Mesendoderm (in vitro differentiated cells): Measurements from ENCODE around the gene MISP.

ENCODE experiments used
- DNase-seq: peaks from one replicate; pipeline ENCODE4 v3.0.0; 2013
- H2AK5ac ChIP-seq: 2 replicates; pipeline ENCODE4 v1.6.1; 2013; ENCODE audit warnings: low read length, inconsistent platforms
- H2BK120ac ChIP-seq: 2 replicates; pipeline ENCODE4 v1.6.1; 2013; ENCODE audit warnings: low read depth, mild to moderate bottlenecking, low read length, moderate library complexity, mixed read lengths
- H2BK15ac ChIP-seq: replicated peaks from 2 replicates; pipeline ENCODE4 v1.6.1; 2013; ENCODE audit warnings: low read depth, mild to moderate bottlenecking, moderate library complexity
- H2BK5ac ChIP-seq: 2 replicates; pipeline ENCODE4 v1.6.1; 2013; ENCODE audit warnings: low read length, inconsistent platforms
- H3K18ac ChIP-seq: 2 replicates; pipeline ENCODE4 v1.6.1; 2013; ENCODE audit warnings: mild to moderate bottlenecking, low read length, mixed read lengths
- H3K23ac ChIP-seq: one replicate; pipeline ENCODE4 v1.6.1; 2013; ENCODE audit warnings: low read length
- H3K27ac ChIP-seq: 2 replicates; pipeline ENCODE4 v1.5.1; 2013; ENCODE audit warnings: low read depth, mild to moderate bottlenecking, inconsistent platforms, low read length, moderate library complexity
- H3K27me3 ChIP-seq: 2 replicates; pipeline ENCODE4 v1.6.1; 2013; ENCODE audit warnings: low read length, control low read depth, mild to moderate bottlenecking, inconsistent platforms; ENCODE audit not compliant: insufficient read depth, poor library complexity
- H3K36me3 ChIP-seq: 2 replicates; pipeline ENCODE4 v1.6.1; 2013; ENCODE audit warnings: low read length, inconsistent platforms; ENCODE audit not compliant: control insufficient read depth, insufficient read depth
- H3K4ac ChIP-seq: one replicate; pipeline ENCODE4 v1.6.1; 2013; ENCODE audit warnings: low read depth, mild to moderate bottlenecking, low read length, moderate library complexity
- H3K4me1 ChIP-seq: 2 replicates; pipeline ENCODE4 v1.6.1; 2013; ENCODE audit warnings: low read depth, low read length, inconsistent platforms; ENCODE audit not compliant: control insufficient read depth
- H3K4me2 ChIP-seq: 2 replicates; pipeline ENCODE4 v1.6.1; 2013; ENCODE audit warnings: low read length
- H3K4me3 ChIP-seq: 2 replicates; pipeline ENCODE4 v1.5.1; 2013; ENCODE audit warnings: mild to moderate bottlenecking, low read length
- H3K56ac ChIP-seq: one replicate; pipeline ENCODE4 v1.6.1; 2013; ENCODE audit warnings: low read length
- H3K79me1 ChIP-seq: 2 replicates; pipeline ENCODE4 v1.6.1; 2013; ENCODE audit warnings: low read length, inconsistent platforms
- H3K79me2 ChIP-seq: 2 replicates; pipeline ENCODE4 v1.6.1; 2013; ENCODE audit warnings: mild to moderate bottlenecking, low read length; ENCODE audit not compliant: control insufficient read depth, insufficient read depth
- H3K9ac ChIP-seq: 2 replicates; pipeline ENCODE4 v1.6.1; 2013; ENCODE audit warnings: low read length, inconsistent platforms
- H4K5ac ChIP-seq: one replicate; pipeline ENCODE4 v1.6.1; 2013; ENCODE audit warnings: low read length
- H4K8ac ChIP-seq: one replicate; pipeline ENCODE4 v1.6.1; 2013; ENCODE audit warnings: low read depth, mild to moderate bottlenecking, control low read depth, low read length, moderate library complexity
- WGBS: extraction: QIAGEN DNeasy Blood & Tissue Kit; methylation state at CpG from one replicate; pipeline ENCODE4 v1.1.7; 2013; ENCODE audit warnings: low lambda C conversion rate, missing lambda C conversion rate; ENCODE audit not compliant: insufficient coverage; ENCODE audit errors: extremely low coverage; 5-methylcytosine and 5-hydroxymethylcytosine counted together

MISP gene

GRCh38 chr19:782185-782877 is 31.4 kb downstream of the MISP start:
- H3K79me1 ChIP-seq: peaks cover 2% of the 10 kb centered on the region

DNA sequence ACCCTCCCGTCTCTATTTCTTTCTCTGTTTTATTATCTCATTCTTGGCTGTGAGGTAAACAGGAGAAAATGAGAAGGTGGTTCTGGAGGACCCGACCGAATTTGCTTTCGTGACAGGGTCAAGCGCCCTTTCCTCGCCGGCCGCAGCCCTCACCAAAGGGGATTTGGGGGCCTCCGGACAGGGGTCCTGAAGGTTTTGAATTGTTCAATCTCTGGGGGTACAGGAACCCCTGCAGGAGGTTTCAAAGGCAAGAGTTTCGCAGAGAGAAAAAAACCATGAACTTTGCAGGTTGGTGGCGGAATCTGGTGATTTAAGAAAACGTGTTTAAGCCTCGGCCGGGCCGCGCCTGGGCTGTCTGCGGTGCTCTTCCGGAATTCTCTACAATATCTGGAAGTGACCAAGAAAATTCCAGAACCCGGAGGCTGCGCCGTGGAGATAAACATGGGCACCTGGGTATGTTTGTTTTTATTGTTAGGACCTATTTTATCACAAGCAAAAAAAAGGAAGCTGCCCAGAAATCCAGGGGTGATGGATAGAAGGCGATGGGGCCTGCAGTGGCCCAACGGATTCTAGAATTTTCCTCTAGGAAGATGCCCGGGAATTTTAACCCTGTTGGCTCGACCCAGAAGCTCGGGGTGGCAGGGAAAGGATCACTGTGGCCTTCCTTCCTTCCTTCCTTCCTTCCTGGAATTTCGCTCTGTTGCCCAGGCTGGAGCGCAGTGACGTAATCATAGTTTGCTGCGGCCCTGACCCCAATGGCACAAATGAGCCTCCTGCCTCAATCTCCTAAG is 32.2 kb downstream of the MISP start:
- peak overlapping the region; percentile 95 for H3K18ac ChIP-seq
- peak overlapping the region; percentile 45 for H3K23ac ChIP-seq
- peak overlapping the region; percentile 86 for H3K56ac ChIP-seq
- H3K4me1 ChIP-seq: no peaks in the 10 kb centered on the region
- H2BK5ac ChIP-seq: no peak overlapping the region
- peaks cover 1% of the 10 kb centered on the region for H3K79me2 ChIP-seq
- no peak for DNase-seq
- H3K27me3 ChIP-seq: no peaks in the 10 kb centered on the region
- no peaks in the 10 kb centered on the region for H3K36me3 ChIP-seq
- no CpG with 5 or more reads among the region's 30 CpGs for WGBS
- H3K4me2 ChIP-seq: peak overlapping the region; percentile 39
- H3K9ac ChIP-seq: peak overlapping the region; percentile 39
- no peak overlapping the region for H2AK5ac ChIP-seq
- peak overlapping the region; percentile 75 for H3K4ac ChIP-seq
- no peak overlapping the region for H2BK15ac ChIP-seq
- H3K79me1 ChIP-seq: peaks cover 2% of the 10 kb centered on the region
- H2BK120ac ChIP-seq: no peak overlapping the region
- peak overlapping the region; percentile 74 for H3K27ac ChIP-seq
- H3K4me3 ChIP-seq: no peak overlapping the region
- H4K5ac ChIP-seq: no peak overlapping the region
- H4K8ac ChIP-seq: no peak overlapping the region

More at GRCh38 chr19:782185-782877, 31.4 kb downstream of the MISP start:
- Histone ChIP-seq H2AK5ac (no peak overlapping the region), H3K4me3 (no peak overlapping the region), H3K18ac (peak overlapping the region; percentile 95), H3K56ac (peak overlapping the region; percentile 86), H3K27ac (peak overlapping the region; percentile 74), H3K4me2 (peak overlapping the region; percentile 39), H2BK15ac (no peak overlapping the region), H3K27me3 (no peaks in the 10 kb centered on the region), H2BK5ac (peak overlapping the region; percentile 15), H3K36me3 (no peaks in the 10 kb centered on the region), H3K9ac (peak overlapping the region; percentile 39), H4K8ac (no peak overlapping the region), H4K5ac (no peak overlapping the region), H3K4ac (peak overlapping the region; percentile 46), H3K23ac (no peak overlapping the region), H3K4me1 (no peaks in the 10 kb centered on the region), H2BK120ac (peak overlapping the region; percentile 14), H3K79me2 (peaks cover 1% of the 10 kb centered on the region)
- peak; percentile 95 for DNase-seq
- no CpG with 5 or more reads among the region's 29 CpGs for WGBS

- no peak overlapping the region for H2AK5ac ChIP-seq
- no CpG with 5 or more reads among the region's 13 CpGs for WGBS
- DNase-seq: no peak
- no peaks in the 10 kb centered on the region for H3K4me1 ChIP-seq
- no peaks in the 10 kb centered on the region for H3K27me3 ChIP-seq
- peak overlapping the region; percentile 18 for H3K56ac ChIP-seq
- H3K79me2 ChIP-seq: peaks cover 1% of the 10 kb centered on the region
- no peak overlapping the region for H3K4me3 ChIP-seq
- H2BK15ac ChIP-seq: no peak overlapping the region
- H2BK5ac ChIP-seq: no peak overlapping the region
- no peaks in the 10 kb centered on the region for H3K36me3 ChIP-seq
- no peak overlapping the region for H4K5ac ChIP-seq
- no peak overlapping the region for H3K9ac ChIP-seq
- H4K8ac ChIP-seq: no peak overlapping the region
- peaks cover 2% of the 10 kb centered on the region for H3K79me1 ChIP-seq
- H3K18ac ChIP-seq: no peak overlapping the region
- no peak overlapping the region for H3K27ac ChIP-seq
- H2BK120ac ChIP-seq: no peak overlapping the region
- H3K4ac ChIP-seq: no peak overlapping the region
- H3K4me2 ChIP-seq: no peak overlapping the region
- no peak overlapping the region for H3K23ac ChIP-seq
These were observed 33.6 kb downstream of the MISP start for GRCh38 chr19:784541-784940.

- no peak overlapping the region for H2BK120ac ChIP-seq
- WGBS: no CpG with 5 or more reads among the region's 16 CpGs
- no peak for DNase-seq
These were observed 36.6 kb downstream of the MISP start for GRCh38 chr19:787536-787935.

DNA sequence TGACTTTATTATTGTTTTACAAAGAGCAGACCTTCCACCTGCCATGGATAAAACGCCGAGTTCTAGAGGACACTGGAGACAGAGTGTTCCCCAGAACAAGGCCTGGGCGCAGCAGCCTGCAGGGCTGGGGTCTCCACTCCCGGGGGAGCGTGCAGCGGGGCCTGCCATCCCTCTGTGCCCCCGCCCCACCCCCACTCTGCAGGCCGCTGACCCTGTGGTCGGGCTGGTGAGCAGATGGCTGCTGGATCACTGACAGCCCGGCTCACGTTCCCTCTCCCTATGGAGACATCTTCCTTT is 37.7 kb downstream of the MISP start:
- no peak overlapping the region for H3K23ac ChIP-seq
- no peaks in the 10 kb centered on the region for H3K4me1 ChIP-seq
- peak overlapping the region; percentile 20 for H3K9ac ChIP-seq
- H3K4me2 ChIP-seq: no peak overlapping the region
- H4K8ac ChIP-seq: no peak overlapping the region
- H2BK120ac ChIP-seq: no peak overlapping the region
- peaks cover 2% of the 10 kb centered on the region for H3K79me1 ChIP-seq
- H3K4me3 ChIP-seq: no peak overlapping the region
- WGBS: no CpG with 5 or more reads among the region's 11 CpGs
- H2AK5ac ChIP-seq: no peak overlapping the region
- H2BK15ac ChIP-seq: no peak overlapping the region
- no peak overlapping the region for H2BK5ac ChIP-seq
- peak overlapping the region; percentile 64 for H3K27ac ChIP-seq
- peak overlapping the region; percentile 2 for H3K18ac ChIP-seq
- H3K36me3 ChIP-seq: no peaks in the 10 kb centered on the region
- H3K27me3 ChIP-seq: no peaks in the 10 kb centered on the region
- H3K56ac ChIP-seq: peak overlapping the region; percentile 81
- H3K4ac ChIP-seq: peak overlapping the region; percentile 5
- H4K5ac ChIP-seq: no peak overlapping the region
- peaks cover 1% of the 10 kb centered on the region for H3K79me2 ChIP-seq
- DNase-seq: no peak

More at GRCh38 chr19:787536-787935, 36.6 kb downstream of the MISP start:
- no peak overlapping the region for H3K4me2 ChIP-seq
- H3K4me1 ChIP-seq: no peaks in the 10 kb centered on the region
- H4K8ac ChIP-seq: no peak overlapping the region
- H2AK5ac ChIP-seq: no peak overlapping the region
- H3K23ac ChIP-seq: no peak overlapping the region
- H3K9ac ChIP-seq: no peak overlapping the region
- H2BK15ac ChIP-seq: no peak overlapping the region
- H4K5ac ChIP-seq: no peak overlapping the region
- H3K4ac ChIP-seq: no peak overlapping the region
- H3K36me3 ChIP-seq: no peaks in the 10 kb centered on the region
- no peaks in the 10 kb centered on the region for H3K27me3 ChIP-seq
- no peak overlapping the region for H3K18ac ChIP-seq
- H3K79me1 ChIP-seq: peaks cover 2% of the 10 kb centered on the region
- H3K79me2 ChIP-seq: peaks cover 1% of the 10 kb centered on the region
- no peak overlapping the region for H3K27ac ChIP-seq
- H3K56ac ChIP-seq: no peak overlapping the region
- H3K4me3 ChIP-seq: no peak overlapping the region
- no peak overlapping the region for H2BK5ac ChIP-seq
